Subcutaneous adipose tissue (tissue), 4 donors: Measurements from ENCODE around the gene ARHGAP44. TPM values are rescaled to one million over a fixed set of nuclear protein-coding genes. Genes with fewer than 3 reads are reported as not detected.

Experiments
- total RNA-seq, 4 donors: library from RNA; depleted of rRNA; stranded (reverse); fragments of >200 nt; gene quantifications; one replicate each; pipeline ENCODE4 v1.1.0, GENCODE V29; 2016
- TF ChIP-seq, protein P1 (sequence below): fragments of 450-650 bp; IDR thresholded peaks from one replicate; pipeline ENCODE4 v1.5.1; 2016; ENCODE audit warnings: low read depth, mild to moderate bottlenecking, control low read depth, antibody characterized with exemption, moderate library complexity

The ARHGAP44 gene
- total RNA-seq, 4 donors from 2014 or later = 1.3 to 3.4 (median 1.9) TPM

DNA sequence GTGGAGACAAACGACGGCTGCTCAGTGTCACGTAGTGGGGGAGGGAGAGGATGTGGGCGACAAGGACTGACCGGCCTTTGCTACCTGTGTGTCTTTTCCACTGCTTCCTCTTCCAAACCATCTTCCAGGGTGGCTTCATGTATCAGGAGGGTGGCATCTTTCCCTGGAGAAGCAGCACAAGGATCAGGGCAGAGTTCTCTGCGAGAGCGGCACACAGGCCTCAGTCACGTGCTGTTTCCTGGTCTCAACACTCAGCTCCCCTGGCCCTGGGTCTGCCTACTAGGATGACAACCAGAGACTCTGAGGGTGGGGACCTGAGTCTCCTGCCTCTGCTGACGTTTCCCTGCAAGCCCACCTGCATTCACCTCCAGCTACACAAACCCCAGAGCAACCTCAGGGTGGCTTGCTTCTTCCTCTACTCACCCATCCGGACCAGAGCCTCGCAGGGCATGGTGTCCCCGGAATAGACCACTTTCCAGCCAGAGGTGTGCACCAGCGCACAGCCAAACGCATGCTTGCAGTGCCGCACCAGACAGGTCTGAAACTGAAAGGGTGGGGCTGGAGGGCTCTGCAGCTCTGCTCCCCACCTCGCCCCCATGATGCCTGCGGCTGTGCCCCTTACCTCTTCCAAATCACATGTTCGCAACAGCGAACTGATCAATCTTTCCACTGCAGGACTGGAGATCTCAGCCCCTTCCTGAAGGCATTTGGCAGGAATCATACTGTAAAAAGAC, 205.2 kb downstream of the ARHGAP44 start:
- TF ChIP-seq, protein P1, sequence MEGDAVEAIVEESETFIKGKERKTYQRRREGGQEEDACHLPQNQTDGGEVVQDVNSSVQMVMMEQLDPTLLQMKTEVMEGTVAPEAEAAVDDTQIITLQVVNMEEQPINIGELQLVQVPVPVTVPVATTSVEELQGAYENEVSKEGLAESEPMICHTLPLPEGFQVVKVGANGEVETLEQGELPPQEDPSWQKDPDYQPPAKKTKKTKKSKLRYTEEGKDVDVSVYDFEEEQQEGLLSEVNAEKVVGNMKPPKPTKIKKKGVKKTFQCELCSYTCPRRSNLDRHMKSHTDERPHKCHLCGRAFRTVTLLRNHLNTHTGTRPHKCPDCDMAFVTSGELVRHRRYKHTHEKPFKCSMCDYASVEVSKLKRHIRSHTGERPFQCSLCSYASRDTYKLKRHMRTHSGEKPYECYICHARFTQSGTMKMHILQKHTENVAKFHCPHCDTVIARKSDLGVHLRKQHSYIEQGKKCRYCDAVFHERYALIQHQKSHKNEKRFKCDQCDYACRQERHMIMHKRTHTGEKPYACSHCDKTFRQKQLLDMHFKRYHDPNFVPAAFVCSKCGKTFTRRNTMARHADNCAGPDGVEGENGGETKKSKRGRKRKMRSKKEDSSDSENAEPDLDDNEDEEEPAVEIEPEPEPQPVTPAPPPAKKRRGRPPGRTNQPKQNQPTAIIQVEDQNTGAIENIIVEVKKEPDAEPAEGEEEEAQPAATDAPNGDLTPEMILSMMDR = no peak

DNA sequence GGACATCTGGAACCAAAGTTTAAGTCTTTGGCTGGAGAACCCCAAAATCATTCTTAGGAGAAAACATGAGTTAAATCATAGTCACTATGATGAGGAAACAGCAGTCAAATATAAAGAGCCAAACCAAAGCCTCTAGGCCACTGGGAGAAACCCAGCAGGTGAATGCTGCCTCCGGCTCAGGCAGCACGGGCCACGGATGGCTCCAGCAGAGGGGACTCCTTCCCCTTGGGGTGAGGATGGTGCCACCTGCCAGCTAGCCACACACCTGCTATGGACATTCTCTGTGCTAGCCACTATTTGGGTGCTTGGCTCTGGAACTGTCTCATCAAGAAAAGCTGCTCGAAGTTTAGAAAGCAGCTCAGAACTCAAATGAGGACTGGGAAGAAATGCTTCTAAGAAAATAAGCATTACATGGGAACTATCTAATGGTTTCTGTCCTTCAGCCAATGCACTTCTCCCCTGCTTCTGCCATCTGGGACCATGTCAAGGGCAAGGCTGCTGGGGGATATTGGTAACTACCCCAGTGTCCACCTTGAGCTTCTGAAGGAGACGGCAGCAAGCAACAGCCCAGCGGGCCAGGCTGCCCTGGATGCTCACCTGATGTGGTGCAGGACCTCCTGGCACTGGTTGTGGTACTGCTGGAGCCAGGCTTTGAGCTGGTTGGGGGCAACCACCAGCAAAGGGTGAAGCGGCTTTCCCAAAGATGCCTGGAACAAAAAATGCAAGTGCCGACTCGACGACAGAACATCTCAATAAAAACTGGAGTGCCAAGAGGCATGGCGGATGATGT, 206.0 kb downstream of the ARHGAP44 start:
- TF ChIP-seq, protein P1 = no peak

DNA sequence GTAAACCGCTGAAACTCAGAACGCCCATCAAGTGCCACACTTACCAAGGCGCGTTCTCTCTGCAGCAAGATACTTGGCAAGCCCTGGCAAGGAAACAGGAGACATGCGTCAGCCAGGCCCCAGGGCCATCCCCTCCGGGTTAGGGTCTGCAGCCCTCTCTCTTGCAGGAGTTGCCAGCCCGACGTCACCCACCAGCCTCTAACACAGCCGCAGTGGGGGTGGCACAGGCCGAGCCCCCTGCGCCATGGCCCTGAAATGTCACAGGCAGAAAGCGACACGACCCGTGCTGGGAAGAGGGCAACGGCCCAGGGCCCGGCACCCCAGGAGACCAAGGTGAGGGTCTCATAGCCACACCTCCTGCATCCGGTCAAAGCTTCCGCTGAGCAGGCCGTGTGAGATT, 206.6 kb downstream of the ARHGAP44 start:
- TF ChIP-seq, protein P1 = no peak

DNA sequence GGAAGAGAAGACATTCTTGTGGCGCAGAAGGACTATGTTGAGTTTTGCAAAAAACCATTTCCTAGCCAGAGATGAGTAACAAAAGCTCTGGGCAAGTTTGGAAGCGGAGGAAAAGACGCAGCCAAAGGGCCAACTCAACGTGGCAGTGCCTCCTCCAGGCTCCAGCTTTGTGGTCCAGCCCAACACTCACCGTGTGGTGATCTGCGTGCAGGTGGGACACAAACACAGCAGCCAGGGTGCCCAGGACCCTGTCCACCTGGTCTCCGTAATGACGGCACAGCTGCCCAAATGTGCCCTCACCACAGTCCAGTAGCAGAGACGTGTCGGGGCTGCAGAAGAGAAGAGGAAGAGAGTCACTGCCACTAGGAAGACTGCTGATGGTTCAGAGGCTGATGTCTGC, 207.1 kb downstream of the ARHGAP44 start:
- TF ChIP-seq, protein P1 = no peak

DNA sequence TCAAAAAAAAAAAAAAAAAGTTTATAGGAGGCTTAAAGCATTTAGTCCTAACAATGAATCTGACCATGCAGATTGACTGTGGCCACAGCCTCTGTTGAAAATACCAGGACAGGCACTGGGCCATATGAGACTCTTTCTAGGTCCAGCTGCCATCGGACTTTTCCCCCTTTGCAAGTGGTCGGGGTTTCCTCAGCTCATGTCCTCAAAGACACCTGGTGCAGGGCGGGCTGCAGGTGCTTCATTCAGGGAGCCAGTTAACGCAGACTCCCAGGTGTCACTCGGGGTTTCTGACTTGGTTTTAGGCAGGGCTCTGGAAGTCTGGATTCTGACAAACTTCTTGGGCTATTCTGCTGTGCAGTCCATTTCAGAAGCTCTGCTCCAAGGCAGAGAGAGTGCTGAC, 207.6 kb downstream of the ARHGAP44 start:
- TF ChIP-seq, protein P1 = no peak

DNA sequence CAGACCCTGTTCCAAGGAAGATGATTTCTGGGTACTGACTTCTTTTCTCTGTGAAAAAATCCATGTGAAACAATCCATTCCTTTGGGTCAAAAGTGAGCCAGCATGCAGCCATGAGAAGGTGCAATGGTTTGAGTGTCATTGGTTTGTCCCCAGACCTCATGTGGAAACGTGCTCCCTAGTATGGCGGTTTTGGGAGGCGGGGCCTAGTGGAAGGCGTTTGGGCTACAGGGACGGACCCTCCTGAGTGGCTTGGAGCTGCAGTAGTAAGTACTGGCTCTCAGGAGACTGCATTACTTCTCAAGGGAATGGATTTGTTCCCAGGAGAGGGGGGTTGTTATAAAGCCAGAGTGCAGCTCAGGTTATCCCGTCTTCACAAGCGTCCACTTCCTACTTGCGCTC, 209.2 kb downstream of the ARHGAP44 start:
- TF ChIP-seq, protein P1 = no peak

DNA sequence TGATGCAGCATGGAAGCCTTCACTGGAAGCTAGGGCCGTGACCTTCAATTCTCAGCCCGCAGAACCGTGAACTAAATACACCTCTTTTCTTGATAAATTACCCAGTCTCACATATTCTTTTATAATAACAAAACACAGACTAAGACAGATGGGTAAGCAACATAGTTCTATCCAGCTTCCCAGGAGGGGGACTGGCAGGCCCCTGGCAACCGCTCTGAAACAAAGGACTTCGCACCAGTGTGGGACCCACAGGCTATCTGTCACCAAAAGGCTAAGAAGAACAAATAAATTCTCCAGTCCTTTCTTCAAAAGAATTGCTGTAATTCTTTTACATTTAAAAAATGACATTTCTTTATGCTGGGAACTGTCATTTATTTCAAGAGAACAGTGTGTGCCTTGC, 209.6 kb downstream of the ARHGAP44 start:
- TF ChIP-seq, protein P1 = no peak
